ENCODE data around the gene HSPA6.

GRCh38 chr1:161480381-161481035 is 43.8 kb upstream of the HSPA6 start:
- TF ChIP-seq POLR2AphosphoS5 (IDR thresholded peaks at IDR 0.05; ENCODE audit: low read depth, low read length) (no peak), POLR2A (IDR thresholded peaks at IDR 0.05; ENCODE audit: low read depth, low read length) (no peak), TAF1 (IDR thresholded peaks at IDR 0.05; ENCODE audit: borderline replicate concordance, low read depth, low read length) (no peak)

Measured in GM12892 (cell line).